GM19455 (cell line): ENCODE results near the gene CHST11.

Experiments used
- ATAC-seq: cut with Tn5 transposase; IDR thresholded peaks from one replicate; pipeline ENCODE4 v1.9.1; 2021; ENCODE audit not compliant: unreplicated experiment

CHST11 gene

DNA sequence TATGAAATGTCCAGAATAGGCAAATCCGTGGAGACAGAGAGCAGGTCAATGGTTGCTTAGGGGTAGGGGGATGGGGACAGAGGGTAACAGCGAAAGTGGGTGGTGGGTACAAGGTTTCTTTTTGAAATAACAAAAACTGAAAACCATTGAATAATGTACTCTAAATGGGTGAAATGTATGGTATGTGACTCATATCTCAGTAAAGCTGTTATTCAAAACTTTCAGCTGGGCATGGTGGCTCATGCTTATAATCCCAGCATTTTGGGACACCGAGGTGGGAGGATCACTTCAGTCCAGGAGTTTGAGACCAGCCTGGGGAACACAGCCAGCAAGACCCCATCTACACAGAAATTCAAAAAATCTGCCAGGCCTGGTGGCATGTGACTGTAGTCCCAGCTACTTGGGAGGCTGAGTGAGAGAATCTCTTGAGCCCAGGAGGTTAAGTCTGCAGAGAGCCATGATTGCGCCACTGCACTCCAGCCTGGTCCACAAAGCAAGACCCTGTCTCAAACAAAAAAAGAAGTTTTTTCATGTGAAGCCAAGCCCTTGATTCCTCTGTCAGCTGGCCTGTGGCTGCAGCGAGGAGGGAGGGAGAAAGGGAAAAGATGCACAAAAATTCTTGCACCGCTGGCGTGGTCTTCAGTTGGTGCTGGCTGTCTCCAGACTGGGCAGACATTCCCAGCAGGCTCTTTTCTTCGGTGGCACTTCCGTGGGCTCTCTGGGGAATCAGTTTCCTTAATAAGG lies 253.1 kb downstream of the CHST11 start:
- no peak for ATAC-seq

GRCh38 chr12:104710940-104711689 lies 254.4 kb downstream of the CHST11 start:
- no peak for ATAC-seq

- ATAC-seq: no peak
These were observed 255.7 kb downstream of the CHST11 start for GRCh38 chr12:104712477-104712876.

DNA sequence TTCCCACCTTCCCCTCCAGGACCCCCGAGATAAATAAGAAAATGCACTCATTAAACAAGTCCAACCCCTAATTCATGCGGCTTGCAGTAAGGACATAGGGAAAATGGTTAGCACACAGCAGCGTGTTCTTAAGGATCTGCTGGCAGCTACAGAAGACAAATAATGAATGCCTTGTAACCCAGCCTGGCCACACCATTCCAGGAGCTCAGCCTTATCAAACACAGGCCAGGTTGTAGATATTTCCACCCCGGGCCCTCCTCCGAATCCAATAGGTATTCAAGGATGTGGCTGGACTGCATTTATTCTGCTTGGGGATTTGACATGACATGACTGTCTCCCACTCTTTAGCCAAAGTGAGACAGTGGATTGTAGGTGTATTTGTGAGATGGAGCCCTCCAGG lies 256.2 kb downstream of the CHST11 start:
- no peak for ATAC-seq

GRCh38 chr12:104713444-104713843 lies 256.7 kb downstream of the CHST11 start:
- ATAC-seq: no peak

GRCh38 chr12:104714369-104714768 lies 257.6 kb downstream of the CHST11 start:
- ATAC-seq: no peak

DNA sequence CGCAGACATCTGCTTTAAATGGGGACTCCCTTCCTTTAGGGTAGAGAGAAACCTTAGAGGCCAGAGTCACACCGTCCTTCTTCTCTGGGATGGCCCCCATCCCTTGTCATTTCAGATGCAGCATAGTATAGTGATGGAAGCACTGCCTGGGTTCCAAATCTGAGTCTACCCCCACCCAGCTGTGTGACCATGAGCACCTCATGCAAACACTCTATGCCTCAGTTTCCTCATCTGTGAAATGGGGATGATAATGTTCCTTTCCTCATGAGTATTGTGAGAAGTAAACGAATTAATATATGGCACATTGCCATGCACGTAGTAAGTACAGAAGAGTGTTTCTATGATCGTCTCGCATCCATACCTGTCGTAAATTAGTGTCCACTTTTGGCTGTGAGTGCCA lies 259.4 kb downstream of the CHST11 start:
- no peak for ATAC-seq

- no peak for ATAC-seq
These were observed 261.7 kb downstream of the CHST11 start for GRCh38 chr12:104718304-104718929.

GRCh38 chr12:104719700-104720338 lies 263.1 kb downstream of the CHST11 start:
- ATAC-seq: no peak

DNA sequence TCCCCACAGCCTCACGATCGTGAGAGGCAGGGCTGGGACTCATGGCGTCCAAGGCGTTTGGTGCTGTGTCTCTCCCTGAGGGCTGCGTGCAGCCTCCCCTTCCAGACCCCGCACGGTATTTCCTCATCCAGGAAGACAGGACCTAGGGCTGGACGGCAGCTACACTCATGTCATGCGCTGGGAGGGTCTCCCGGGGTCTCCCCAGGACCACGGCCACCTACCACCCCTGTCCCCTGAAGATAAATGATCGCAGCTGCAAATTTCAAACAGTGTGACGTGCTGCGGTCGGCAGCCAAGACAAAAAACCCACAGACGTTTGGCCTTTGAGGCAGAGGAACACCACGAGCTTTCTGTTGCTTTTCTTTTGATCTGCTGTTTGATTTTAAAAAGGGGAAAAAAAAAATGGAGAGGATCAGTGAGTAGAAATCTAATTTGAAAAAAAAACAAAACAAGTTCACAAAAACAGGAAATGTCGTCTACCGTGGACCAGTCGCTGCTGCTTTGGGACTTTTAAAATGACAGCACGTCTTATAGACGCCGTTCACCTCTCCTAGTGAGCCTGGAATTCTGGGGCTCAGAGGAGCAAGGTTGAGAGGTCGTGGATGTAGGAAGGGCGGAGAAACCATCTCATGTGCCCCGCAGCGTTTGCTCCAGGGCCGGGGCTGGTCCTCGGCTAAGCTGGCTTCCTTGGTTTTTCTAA lies 263.7 kb downstream of the CHST11 start:
- no peak for ATAC-seq

GRCh38 chr12:104721039-104721405 lies 264.3 kb downstream of the CHST11 start:
- no peak for ATAC-seq

GRCh38 chr12:104721936-104722335 lies 265.2 kb downstream of the CHST11 start:
- ATAC-seq: no peak

GRCh38 chr12:104722601-104723534 lies 266.1 kb downstream of the CHST11 start:
- no peak for ATAC-seq

GRCh38 chr12:104723895-104724294 lies 267.1 kb downstream of the CHST11 start:
- ATAC-seq: no peak

DNA sequence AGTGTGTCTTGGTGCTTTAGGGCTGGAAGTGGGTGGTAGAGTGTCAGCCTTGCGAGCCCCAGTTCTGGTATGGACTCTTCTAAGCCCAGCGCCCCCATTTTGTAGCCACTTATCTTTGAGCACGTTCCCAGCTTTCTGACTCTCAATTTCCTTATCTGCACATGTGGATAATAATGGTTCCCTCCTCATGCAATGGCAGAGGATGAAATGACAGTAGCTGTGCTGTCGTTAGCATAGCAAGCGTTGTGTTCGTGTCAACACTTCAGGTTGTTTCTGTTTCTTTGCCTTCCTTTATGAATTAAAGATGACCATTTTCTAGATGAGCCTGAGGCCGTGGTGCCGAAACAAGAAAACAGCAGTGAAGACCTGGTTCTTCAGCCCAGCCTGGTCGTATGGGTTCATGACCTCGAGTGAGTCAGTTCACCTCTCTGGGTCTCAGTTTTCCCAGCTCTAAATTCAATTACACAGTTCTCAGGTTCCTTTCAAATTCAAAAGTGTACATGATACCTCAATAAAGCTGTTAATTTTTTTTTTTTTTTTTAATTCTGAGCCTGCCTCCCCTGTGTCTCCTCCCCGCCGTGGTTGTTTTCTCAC lies 268.3 kb downstream of the CHST11 start:
- no peak for ATAC-seq

GRCh38 chr12:104725610-104726009 lies 268.9 kb downstream of the CHST11 start:
- no peak for ATAC-seq

- no peak for ATAC-seq
These were observed 271.1 kb downstream of the CHST11 start for GRCh38 chr12:104727726-104728465.

DNA sequence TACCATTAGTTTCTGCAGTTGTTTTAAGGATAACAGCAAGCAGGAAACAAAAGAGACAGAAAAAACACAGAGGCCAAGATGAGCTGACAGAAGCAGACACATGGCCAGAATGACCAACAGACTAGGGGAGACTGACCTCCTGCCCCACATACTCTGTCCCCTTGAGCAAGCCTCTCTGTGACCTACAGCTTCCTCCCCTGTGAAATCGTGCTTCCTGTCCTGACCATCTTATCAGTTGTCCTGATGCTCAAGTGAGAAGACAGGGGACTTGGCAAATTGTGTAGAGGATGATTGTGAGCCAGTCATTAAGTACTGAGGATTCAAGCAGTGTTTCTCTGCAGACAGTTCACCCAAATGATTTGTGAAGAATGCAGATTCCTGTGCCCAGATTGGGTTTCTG lies 272.3 kb downstream of the CHST11 start:
- no peak for ATAC-seq
